Glutamatergic neuron (in vitro differentiated cells): ENCODE results near the gene CHST7. TPM values are rescaled to one million over a fixed set of nuclear protein-coding genes. Genes with fewer than 3 reads are reported as not detected.

Source experiments
- DNase-seq: peaks from one replicate; pipeline ENCODE4 v3.0.0; 2022
- H3K27ac Mint-ChIP-seq: one replicate; pipeline ENCODE4 v1.8.0; 2020; ENCODE audit warnings: mild to moderate bottlenecking, mixed read lengths, inconsistent platforms; ENCODE audit not compliant: unreplicated experiment
- H3K27me3 Mint-ChIP-seq: one replicate; pipeline ENCODE4 v1.8.0; 2020; ENCODE audit warnings: mild to moderate bottlenecking, moderate library complexity, mixed read lengths, inconsistent platforms; ENCODE audit not compliant: unreplicated experiment
- H3K36me3 Mint-ChIP-seq: one replicate; pipeline ENCODE4 v1.8.0; 2020; ENCODE audit warnings: mild to moderate bottlenecking, mixed read lengths, inconsistent platforms; ENCODE audit not compliant: unreplicated experiment
- H3K4me1 Mint-ChIP-seq: one replicate; pipeline ENCODE4 v1.8.0; 2020; ENCODE audit warnings: mild to moderate bottlenecking, low read depth, mixed read lengths, inconsistent platforms; ENCODE audit not compliant: unreplicated experiment
- H3K4me3 Mint-ChIP-seq: one replicate; pipeline ENCODE4 v1.8.0; 2020; ENCODE audit warnings: mild to moderate bottlenecking, mixed read lengths, inconsistent platforms; ENCODE audit not compliant: unreplicated experiment
- H3K9me3 Mint-ChIP-seq: one replicate; pipeline ENCODE4 v1.8.0; 2020; ENCODE audit warnings: mild to moderate bottlenecking, moderate library complexity, mixed read lengths, inconsistent platforms; ENCODE audit not compliant: unreplicated experiment
- CTCF ChIP-seq: fragments of 200-600 bp; sonication (generic); IDR thresholded peaks from one replicate; pipeline ENCODE4 v1.5.0; 2021; ENCODE audit not compliant: partially characterized antibody, unreplicated experiment
- total RNA-seq: library from RNA; stranded (reverse); fragmentation: NEBNext Ultra II Directional; extraction: Animal tissue kit (Norgen Biotek cat#: 25700); gene quantifications from one replicate; pipeline ENCODE4 v1.2.1, GENCODE V29; 2021; ENCODE audit not compliant: unreplicated experiment

The CHST7 gene
- total RNA-seq, 1 donor from 2014 or later, result 1.7 TPM

DNA sequence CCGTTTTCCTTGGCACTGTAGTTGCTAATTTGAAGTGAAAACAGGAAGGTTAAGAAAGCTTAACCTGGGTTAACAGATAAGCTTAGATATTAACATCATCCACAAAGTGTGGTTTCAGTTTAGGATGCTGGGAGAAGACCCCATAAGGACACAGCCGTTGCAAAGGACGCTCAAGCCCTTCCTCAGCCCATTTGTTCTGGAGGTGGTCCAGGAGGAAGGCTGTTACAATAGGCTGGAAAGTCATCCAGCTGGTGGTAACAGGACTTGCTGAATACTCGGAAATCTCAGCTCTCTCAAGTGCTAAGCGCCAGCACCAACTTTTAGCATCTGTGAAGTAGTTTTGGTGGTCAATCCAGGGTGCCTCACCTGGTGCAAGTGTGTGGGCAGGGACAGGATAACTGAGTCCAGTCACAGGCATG lies 14.2 kb downstream of the CHST7 start:
- no peak for TF ChIP-seq CTCF
- H3K9me3 Mint-ChIP-seq, result no peaks in the 10 kb centered on the region
- no peaks in the 10 kb centered on the region for H3K36me3 Mint-ChIP-seq
- no peaks in the 10 kb centered on the region for H3K27me3 Mint-ChIP-seq
- no peak for DNase-seq
- no peak overlapping the region for H3K27ac Mint-ChIP-seq
- H3K4me3 Mint-ChIP-seq, result no peak overlapping the region
- peaks cover 4% of the 10 kb centered on the region for H3K4me1 Mint-ChIP-seq

- H3K4me3 Mint-ChIP-seq, result no peak overlapping the region
- H3K36me3 Mint-ChIP-seq, result no peaks in the 10 kb centered on the region
- H3K4me1 Mint-ChIP-seq, result peaks cover 4% of the 10 kb centered on the region
- DNase-seq, result no peak
- TF ChIP-seq CTCF, result no peak
- H3K27ac Mint-ChIP-seq, result no peak overlapping the region
- no peaks in the 10 kb centered on the region for H3K27me3 Mint-ChIP-seq
- H3K9me3 Mint-ChIP-seq, result no peaks in the 10 kb centered on the region
Measured at GRCh38 chrX:46588263-46588662, 14.7 kb downstream of the CHST7 start.

DNA sequence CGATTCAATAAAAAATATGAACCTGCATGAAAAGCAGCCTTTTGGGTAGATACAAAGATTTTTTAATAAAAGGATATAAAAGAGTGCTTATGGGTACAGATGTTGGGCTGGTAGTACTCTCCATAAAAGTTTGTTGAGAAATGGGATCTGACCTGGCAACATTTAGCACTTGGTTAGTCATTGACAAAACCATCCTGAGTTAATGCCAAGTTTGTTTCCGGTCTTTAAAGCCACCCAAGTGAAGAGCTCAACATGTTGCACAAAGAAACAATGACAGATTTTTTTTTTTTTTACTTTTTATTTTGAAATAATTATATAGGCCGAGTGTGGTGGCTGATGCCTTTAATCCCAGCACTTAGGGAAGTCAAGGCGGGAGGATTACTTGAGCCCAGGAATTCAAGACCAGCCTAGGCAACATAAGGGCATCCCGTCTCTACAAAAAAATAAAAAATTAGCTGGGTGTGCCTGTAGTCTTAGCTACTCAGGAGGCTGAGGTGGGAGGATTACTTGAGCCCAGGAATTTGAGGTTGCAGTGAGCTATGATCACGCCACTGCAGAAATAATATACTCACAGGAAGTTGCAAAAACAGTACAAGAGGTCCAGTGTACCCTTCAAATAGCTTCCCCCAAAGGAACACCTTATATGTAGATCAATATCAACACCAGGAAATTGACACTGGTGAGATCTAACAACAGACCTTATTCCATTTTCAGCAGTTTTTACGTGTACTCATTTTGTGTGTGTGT lies 16.6 kb downstream of the CHST7 start:
- Mint-ChIP-seq H3K4me3 (no peak overlapping the region), H3K4me1 (peaks cover 4% of the 10 kb centered on the region), H3K36me3 (no peaks in the 10 kb centered on the region), H3K27me3 (no peaks in the 10 kb centered on the region), H3K27ac (no peak overlapping the region), H3K9me3 (no peaks in the 10 kb centered on the region)
- no peak for TF ChIP-seq CTCF
- no peak for DNase-seq

GRCh38 chrX:46595084-46595483 lies 21.5 kb downstream of the CHST7 start:
- peaks cover 4% of the 10 kb centered on the region for H3K4me1 Mint-ChIP-seq
- TF ChIP-seq CTCF, result no peak
- no peaks in the 10 kb centered on the region for H3K9me3 Mint-ChIP-seq
- no peak for DNase-seq
- no peaks in the 10 kb centered on the region for H3K27me3 Mint-ChIP-seq
- H3K4me3 Mint-ChIP-seq, result no peak overlapping the region
- H3K27ac Mint-ChIP-seq, result no peak overlapping the region
- no peaks in the 10 kb centered on the region for H3K36me3 Mint-ChIP-seq

DNA sequence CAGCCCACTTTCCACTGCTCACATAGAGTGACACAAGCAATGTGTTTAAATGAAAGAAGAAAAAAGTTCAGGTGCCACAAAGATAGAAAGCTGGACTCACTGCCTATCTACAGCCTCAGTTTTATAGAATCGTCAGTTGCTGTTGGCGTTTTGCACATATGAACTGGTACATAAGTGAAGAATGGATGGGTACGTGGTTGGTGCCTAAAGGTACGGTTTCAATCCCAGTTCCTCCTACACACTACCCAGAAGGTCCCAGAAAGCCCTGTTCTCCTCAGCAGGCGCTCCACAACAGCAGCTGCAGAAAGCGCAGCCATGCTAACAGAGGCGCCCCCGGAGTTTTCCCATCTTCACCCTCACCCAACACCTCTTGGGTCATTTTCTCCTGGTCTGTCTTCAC lies 23.6 kb downstream of the CHST7 start:
- no peak overlapping the region for H3K4me3 Mint-ChIP-seq
- peaks cover 1% of the 10 kb centered on the region for H3K4me1 Mint-ChIP-seq
- H3K27me3 Mint-ChIP-seq, result no peaks in the 10 kb centered on the region
- no peak overlapping the region for H3K27ac Mint-ChIP-seq
- no peak for DNase-seq
- no peaks in the 10 kb centered on the region for H3K36me3 Mint-ChIP-seq
- no peaks in the 10 kb centered on the region for H3K9me3 Mint-ChIP-seq
- TF ChIP-seq CTCF, result no peak
